ENCODE data around the gene CCNB2.
"Not testable (repeated sequence)": the region's sequence is repeated elsewhere in the genome, so short reads cannot be mapped to it uniquely, and the experiment has no call there.

CCNB2 gene

DNA sequence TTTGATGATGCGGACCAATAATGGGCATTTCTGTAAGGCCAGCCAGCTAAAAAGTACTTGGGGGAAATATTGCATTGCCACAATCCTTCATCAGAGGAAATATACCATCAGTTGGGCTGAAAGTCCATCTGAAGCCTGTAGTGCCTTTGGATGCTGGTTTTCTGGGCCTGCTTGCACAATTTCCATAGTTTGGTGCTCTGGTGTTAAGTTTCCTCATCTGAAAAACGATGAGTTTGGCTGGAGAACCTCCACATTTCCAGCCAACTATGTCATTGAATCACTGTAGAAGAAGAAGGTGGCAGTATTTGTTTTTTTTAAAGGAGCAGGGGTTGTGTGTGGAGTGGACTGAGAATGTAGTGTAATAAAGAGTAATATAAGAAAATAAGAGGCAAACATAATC is 10.1 kb downstream of the CCNB2 start:
- no peak for DNase-seq (ENCODE audit: low read depth)
- TF ChIP-seq, protein P1, sequence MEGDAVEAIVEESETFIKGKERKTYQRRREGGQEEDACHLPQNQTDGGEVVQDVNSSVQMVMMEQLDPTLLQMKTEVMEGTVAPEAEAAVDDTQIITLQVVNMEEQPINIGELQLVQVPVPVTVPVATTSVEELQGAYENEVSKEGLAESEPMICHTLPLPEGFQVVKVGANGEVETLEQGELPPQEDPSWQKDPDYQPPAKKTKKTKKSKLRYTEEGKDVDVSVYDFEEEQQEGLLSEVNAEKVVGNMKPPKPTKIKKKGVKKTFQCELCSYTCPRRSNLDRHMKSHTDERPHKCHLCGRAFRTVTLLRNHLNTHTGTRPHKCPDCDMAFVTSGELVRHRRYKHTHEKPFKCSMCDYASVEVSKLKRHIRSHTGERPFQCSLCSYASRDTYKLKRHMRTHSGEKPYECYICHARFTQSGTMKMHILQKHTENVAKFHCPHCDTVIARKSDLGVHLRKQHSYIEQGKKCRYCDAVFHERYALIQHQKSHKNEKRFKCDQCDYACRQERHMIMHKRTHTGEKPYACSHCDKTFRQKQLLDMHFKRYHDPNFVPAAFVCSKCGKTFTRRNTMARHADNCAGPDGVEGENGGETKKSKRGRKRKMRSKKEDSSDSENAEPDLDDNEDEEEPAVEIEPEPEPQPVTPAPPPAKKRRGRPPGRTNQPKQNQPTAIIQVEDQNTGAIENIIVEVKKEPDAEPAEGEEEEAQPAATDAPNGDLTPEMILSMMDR (IDR thresholded peaks at IDR 0.05; ENCODE audit: insufficient read depth, low read depth, low read length, missing control alignments), result no peak
- H3K4me3 ChIP-seq (ENCODE audit: low read depth, low read length), result no peak overlapping the region

DNA sequence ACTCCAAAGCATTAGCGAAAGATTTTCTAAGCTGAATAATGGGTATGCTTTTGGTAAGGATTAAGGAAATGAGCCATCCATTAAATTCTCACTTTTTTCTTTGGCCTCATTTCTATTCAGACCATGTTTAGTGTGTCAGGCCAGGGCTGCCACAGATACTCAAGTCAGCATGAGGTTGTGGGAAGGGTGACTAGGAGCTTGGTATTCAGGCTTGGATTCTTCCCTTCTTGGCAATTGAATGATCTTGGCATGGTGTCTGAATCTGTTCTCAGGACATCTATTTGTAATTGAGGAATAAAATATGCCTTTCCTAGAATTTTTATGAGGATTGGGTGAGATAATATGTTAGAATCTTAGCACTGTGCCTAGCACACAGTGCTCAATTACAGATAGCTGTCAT is 11.2 kb downstream of the CCNB2 start:
- TF ChIP-seq, protein P1 (IDR thresholded peaks at IDR 0.05; ENCODE audit: insufficient read depth, low read depth, low read length, missing control alignments), result no peak

DNA sequence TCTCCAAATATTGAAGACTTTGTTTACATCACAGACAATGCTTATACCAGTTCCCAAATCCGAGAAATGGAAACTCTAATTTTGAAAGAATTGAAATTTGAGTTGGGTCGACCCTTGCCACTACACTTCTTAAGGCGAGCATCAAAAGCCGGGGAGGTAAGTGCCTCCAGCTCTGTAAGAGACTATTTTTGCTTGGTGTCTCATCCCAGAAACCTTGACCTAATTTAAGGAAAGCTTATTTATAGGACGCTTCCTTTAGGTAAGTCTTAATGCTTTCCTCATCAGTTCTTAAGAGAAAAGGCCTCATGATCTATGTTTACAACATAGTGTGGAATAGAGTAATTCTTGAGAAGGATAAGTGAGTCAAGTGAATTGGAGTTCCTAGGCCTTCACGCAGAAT is 11.8 kb downstream of the CCNB2 start:
- DNase-seq (ENCODE audit: low read depth), result no peak
- TF ChIP-seq, protein P1 (IDR thresholded peaks at IDR 0.05; ENCODE audit: insufficient read depth, low read depth, low read length, missing control alignments), result no peak
- H3K4me3 ChIP-seq (ENCODE audit: low read depth, low read length), result no peak overlapping the region

More for the DNA sequence above, 11.2 kb downstream of the CCNB2 start:
- DNase-seq (ENCODE audit: low read depth), result no peak
- no peak overlapping the region for H3K4me3 ChIP-seq (ENCODE audit: low read depth, low read length)

DNA sequence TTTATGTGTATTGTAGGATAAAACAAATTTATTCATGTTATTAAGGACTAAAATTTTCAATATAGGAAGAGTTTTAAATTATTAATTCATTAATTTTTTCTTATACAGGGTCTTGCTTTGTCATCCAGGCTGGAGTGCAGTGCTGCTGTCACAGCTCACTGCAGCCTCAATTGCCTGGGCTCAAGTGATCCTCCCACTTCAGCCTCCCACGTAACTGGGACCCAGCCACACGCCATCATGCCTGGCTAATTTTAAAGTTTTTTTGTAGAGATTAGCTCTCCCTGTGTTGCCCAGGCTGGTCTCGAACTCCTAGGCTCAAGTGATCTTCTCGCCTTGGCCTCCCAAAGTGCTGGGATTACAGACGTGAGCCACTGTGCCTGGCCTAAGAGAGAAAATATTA is 14.7 kb downstream of the CCNB2 start:
- TF ChIP-seq, protein P1 (IDR thresholded peaks at IDR 0.05; ENCODE audit: insufficient read depth, low read depth, low read length, missing control alignments), result no peak
- no peak overlapping the region for H3K4me3 ChIP-seq (ENCODE audit: low read depth, low read length)
- DNase-seq (ENCODE audit: low read depth), result no peak

DNA sequence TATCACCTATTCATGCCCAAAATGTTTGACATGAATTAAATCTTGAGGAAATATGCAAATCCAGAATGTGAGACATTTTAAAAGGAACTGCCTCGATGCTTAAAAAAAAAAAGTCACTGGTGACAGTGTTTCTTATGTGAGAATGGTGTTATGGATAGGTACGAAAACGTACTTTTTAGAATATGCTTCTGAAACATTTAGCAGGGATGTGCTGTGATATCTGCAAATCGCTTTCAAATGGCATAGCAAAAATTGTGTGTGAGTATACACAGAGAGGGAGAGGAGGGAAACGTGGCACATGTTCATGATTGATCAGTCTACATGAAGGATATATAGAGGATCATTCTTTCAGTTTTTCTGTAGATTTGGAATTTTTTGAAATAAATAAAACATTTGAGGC is 16.0 kb downstream of the CCNB2 start:
- TF ChIP-seq, protein P1 (IDR thresholded peaks at IDR 0.05; ENCODE audit: insufficient read depth, low read depth, low read length, missing control alignments), result no peak
- DNase-seq (ENCODE audit: low read depth), result no peak
- H3K4me3 ChIP-seq (ENCODE audit: low read depth, low read length), result no peak overlapping the region

DNA sequence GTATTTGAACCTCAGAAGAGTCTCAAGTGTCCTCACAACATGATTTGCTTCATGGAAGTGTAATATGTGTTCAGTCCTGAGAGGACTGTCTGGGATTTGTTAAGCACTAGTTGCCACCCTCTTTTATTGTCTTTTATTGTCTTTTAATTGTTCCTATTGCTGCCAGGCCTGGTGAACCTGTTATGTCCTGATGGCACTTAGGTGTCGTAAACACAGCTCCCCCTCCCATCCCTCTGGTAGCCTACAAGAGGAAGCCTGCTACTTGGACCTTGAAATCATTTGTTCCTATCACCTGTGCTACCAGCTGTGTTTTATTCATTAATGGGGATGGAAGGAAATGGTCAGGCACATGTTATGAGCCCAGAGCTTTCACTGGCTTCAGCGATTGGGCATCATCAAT is 19.3 kb downstream of the CCNB2 start:
- no peak overlapping the region for H3K4me3 ChIP-seq (ENCODE audit: low read depth, low read length)
- DNase-seq (ENCODE audit: low read depth), result no peak
- TF ChIP-seq, protein P1 (IDR thresholded peaks at IDR 0.05; ENCODE audit: insufficient read depth, low read depth, low read length, missing control alignments), result no peak

DNA sequence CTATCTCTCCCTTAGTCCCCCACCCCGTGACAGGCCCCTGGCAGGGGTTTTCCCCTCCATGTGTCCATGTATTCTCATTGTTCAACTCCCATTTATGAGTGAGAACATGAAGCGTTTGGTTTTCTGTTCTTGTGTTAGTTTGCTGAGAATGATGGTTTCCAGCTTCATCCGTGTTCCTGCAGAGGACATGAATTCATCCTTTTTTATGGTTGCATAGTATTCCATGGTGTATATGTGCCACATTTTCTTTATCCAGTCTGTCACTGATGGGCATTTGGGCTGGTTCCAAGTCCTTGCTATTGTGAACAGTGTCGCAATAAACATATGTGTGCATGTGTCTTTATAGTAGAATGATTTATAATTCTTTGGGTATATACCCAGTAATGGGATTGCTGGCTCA is 20.7 kb downstream of the CCNB2 start:
- H3K4me3 ChIP-seq (ENCODE audit: low read depth, low read length); DNase-seq (ENCODE audit: low read depth): not testable (repeated sequence)

DNA sequence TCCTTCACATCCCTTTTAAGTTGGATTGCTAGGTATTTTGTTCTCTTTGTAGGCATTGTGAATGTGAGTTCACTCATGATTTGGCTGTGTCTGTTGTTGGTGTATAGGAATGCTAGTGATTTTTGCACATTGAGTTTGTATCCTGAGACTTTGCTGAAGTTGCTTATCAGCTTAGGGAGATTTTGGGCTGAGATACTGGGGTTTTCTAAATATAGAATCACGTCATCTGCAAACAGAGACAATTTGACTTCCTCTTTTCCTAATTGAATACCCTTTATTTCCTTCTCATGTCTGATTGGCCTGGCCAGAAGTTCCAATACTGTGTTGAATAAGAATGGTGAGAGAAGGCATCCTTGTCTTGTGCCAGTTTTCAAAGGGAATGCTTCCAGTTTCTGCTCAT is 22.3 kb downstream of the CCNB2 start:
- not testable (repeated sequence) for DNase-seq (ENCODE audit: low read depth); H3K4me3 ChIP-seq (ENCODE audit: low read depth, low read length)
